ENCODE data around the gene ABCB8.

Gene ABCB8

GRCh38 chr7:151028131-151028947, at the start of gene ABCB8:
Gene ABCB8 (plus strand): TSS chr7:151028450. CDS start chr7:151028516, 66 bp downstream.
- DNase-seq, result peak; percentile 96

GRCh38 chr7:150979713-150980390, 48.4 kb upstream of the ABCB8 start:
- DNase-seq, result no peak

- no peak for DNase-seq
Measured at GRCh38 chr7:150980663-150981062, 47.6 kb upstream of the ABCB8 start.

GRCh38 chr7:150981644-150982043, 46.6 kb upstream of the ABCB8 start:
- no peak for DNase-seq

- DNase-seq, result no peak
Measured at GRCh38 chr7:150982351-150982750, 45.9 kb upstream of the ABCB8 start.

GRCh38 chr7:150983893-150984368, 44.3 kb upstream of the ABCB8 start:
- DNase-seq, result no peak

GRCh38 chr7:150986099-150986512, 42.1 kb upstream of the ABCB8 start:
- peak; percentile 56 for DNase-seq

GRCh38 chr7:150986556-150986955, 41.7 kb upstream of the ABCB8 start:
- no peak for DNase-seq

- peak; percentile 70 for DNase-seq
Measured at GRCh38 chr7:150988230-150989226, 39.7 kb upstream of the ABCB8 start.

- no peak for DNase-seq
Measured at GRCh38 chr7:150989456-150989855, 38.8 kb upstream of the ABCB8 start.

- DNase-seq, result no peak
Measured at GRCh38 chr7:150990416-150991186, 37.6 kb upstream of the ABCB8 start, which contains the start of gene NOS3. Gene NOS3 (plus strand): TSS chr7:150991017. CDS start chr7:150993804, 2,787 bp downstream.

- no peak for DNase-seq
Measured at GRCh38 chr7:150992051-150992640, 36.1 kb upstream of the ABCB8 start.

- no peak for DNase-seq
Measured at GRCh38 chr7:150992833-150993302, 35.4 kb upstream of the ABCB8 start.

- DNase-seq, result no peak
Measured at GRCh38 chr7:150993511-150993910, 34.7 kb upstream of the ABCB8 start.

- DNase-seq, result no peak
Measured at GRCh38 chr7:150994141-150994837, 34.0 kb upstream of the ABCB8 start.

GRCh38 chr7:150994838-150995510, 33.3 kb upstream of the ABCB8 start:
- no peak for DNase-seq

- DNase-seq, result no peak
Measured at GRCh38 chr7:150996376-150997074, 31.7 kb upstream of the ABCB8 start.

GRCh38 chr7:150997075-150997511, 31.2 kb upstream of the ABCB8 start:
- no peak for DNase-seq

- DNase-seq, result no peak
Measured at GRCh38 chr7:150997817-150998216, 30.4 kb upstream of the ABCB8 start.

All from activated CD8-positive, alpha-beta memory T cell treated with anti-CD3 and anti-CD28 coated beads, Interleukin-2, amount 50 U/mL, for 4 hours (primary cell).